GM23338 (cell line): Measurements from ENCODE around the gene U2SURP. TPM values are rescaled to one million over a fixed set of nuclear protein-coding genes. Genes with fewer than 3 reads are reported as not detected.

Experiments used
- ATAC-seq: fragments of 200-7000 bp; cut with Tn5 transposase; 3 replicates; pipeline ENCODE4 v1.9.1; 2020
- DNase-seq: peaks from one replicate; pipeline ENCODE4 v3.0.0-alpha.2; 2015; ENCODE audit warnings: low spot score
- H2AFZ ChIP-seq: fragments of 200-600 bp; sonication (generic); 2 replicates; pipeline ENCODE4 v1.8.0; 2016; ENCODE audit warnings: antibody characterized with exemption, mild to moderate bottlenecking, moderate library complexity
- H3F3A ChIP-seq: fragments of 200-600 bp; sonication (generic); replicated peaks from 2 replicates; pipeline ENCODE4 v1.8.0; 2017; ENCODE audit warnings: antibody characterized with exemption, mixed run types, low read depth
- H3K27ac ChIP-seq: fragments of 200-600 bp; sonication (generic); 2 replicates; pipeline ENCODE4 v1.6.1; 2016; ENCODE audit warnings: low read depth
- H3K27me3 ChIP-seq: fragments of 200-600 bp; sonication (generic); 2 replicates; pipeline ENCODE4 v1.8.0; 2016; ENCODE audit warnings: mild to moderate bottlenecking, mixed run types, moderate library complexity; ENCODE audit not compliant: insufficient read depth
- H3K36me3 ChIP-seq: fragments of 200-600 bp; sonication (generic); 2 replicates; pipeline ENCODE4 v1.8.0; 2016; ENCODE audit warnings: mild to moderate bottlenecking; ENCODE audit not compliant: insufficient read depth
- H3K4me1 ChIP-seq: fragments of 200-600 bp; sonication (generic); 2 replicates; pipeline ENCODE4 v1.8.0; 2016; ENCODE audit warnings: mild to moderate bottlenecking, moderate library complexity; ENCODE audit not compliant: insufficient read depth
- H3K4me2 ChIP-seq: fragments of 200-600 bp; sonication (generic); 2 replicates; pipeline ENCODE4 v1.7.1; 2017; ENCODE audit warnings: mixed run types
- H3K4me3 ChIP-seq: fragments of 200-600 bp; sonication (generic); 2 replicates; pipeline ENCODE4 v1.6.1; 2016; ENCODE audit warnings: mixed run types
- H3K79me2 ChIP-seq: fragments of 200-600 bp; sonication (generic); replicated peaks from 2 replicates; pipeline ENCODE4 v1.8.0; 2017; ENCODE audit warnings: mild to moderate bottlenecking; ENCODE audit not compliant: insufficient read depth
- H3K9me2 ChIP-seq: fragments of 200-600 bp; sonication (generic); 2 replicates; pipeline ENCODE4 v1.8.0; 2017; ENCODE audit not compliant: insufficient read depth
- H4K20me1 ChIP-seq: fragments of 200-600 bp; sonication (generic); replicated peaks from 2 replicates; pipeline ENCODE4 v1.8.0; 2017; ENCODE audit warnings: mild to moderate bottlenecking; ENCODE audit not compliant: insufficient read depth
- H3K27ac Mint-ChIP-seq: 2 replicates; pipeline ENCODE4 v1.8.0; 2020; ENCODE audit warnings: inconsistent platforms, mild to moderate bottlenecking, moderate library complexity, mixed read lengths
- H3K27me3 Mint-ChIP-seq: 3 replicates; pipeline ENCODE4 v1.8.0; 2022; ENCODE audit warnings: low read depth, mild to moderate bottlenecking, moderate library complexity, mixed read lengths, inconsistent platforms; ENCODE audit not compliant: insufficient read depth, poor library complexity
- H3K36me3 Mint-ChIP-seq: 3 replicates; pipeline ENCODE4 v1.8.0; 2021; ENCODE audit warnings: low read depth, mild to moderate bottlenecking, inconsistent platforms, moderate library complexity, mixed read lengths
- H3K4me1 Mint-ChIP-seq: 3 replicates; pipeline ENCODE4 v1.8.0; 2020; ENCODE audit warnings: mild to moderate bottlenecking, inconsistent platforms, mixed read lengths
- H3K4me3 Mint-ChIP-seq: 3 replicates; pipeline ENCODE4 v1.8.0; 2021; ENCODE audit warnings: moderate library complexity, mild to moderate bottlenecking, inconsistent platforms, mixed read lengths
- H3K9me3 Mint-ChIP-seq: 3 replicates; pipeline ENCODE4 v1.8.0; 2020; ENCODE audit warnings: moderate library complexity, mild to moderate bottlenecking, inconsistent platforms, mixed read lengths
- CREB1 ChIP-seq: fragments of 250-450 bp; sonication (Bioruptor Pico); IDR thresholded peaks from 2 replicates; pipeline ENCODE4 v1.5.0; 2020; ENCODE audit warnings: low read depth, mild to moderate bottlenecking, moderate library complexity
- ETS1 ChIP-seq: IDR thresholded peaks from 2 replicates; pipeline ENCODE4 v1.6.1; 2016; ENCODE audit warnings: antibody characterized with exemption
- EZH2phosphoT487 ChIP-seq: fragments of 200-600 bp; sonication (generic); IDR thresholded peaks from one replicate; pipeline ENCODE4 v1.8.1; 2018; ENCODE audit warnings: antibody characterized with exemption; ENCODE audit not compliant: unreplicated experiment
- JUNB ChIP-seq: IDR thresholded peaks from one replicate; pipeline ENCODE4 v1.6.1; 2016; ENCODE audit warnings: antibody characterized with exemption; ENCODE audit not compliant: unreplicated experiment
- NANOG ChIP-seq: IDR thresholded peaks from 2 replicates; pipeline ENCODE4 v1.6.1; 2016; ENCODE audit warnings: antibody characterized with exemption, borderline replicate concordance
- POLR2AphosphoS5 ChIP-seq: IDR thresholded peaks from 2 replicates; pipeline ENCODE4 v1.6.1; 2016; ENCODE audit warnings: antibody characterized with exemption, low read depth
- REST ChIP-seq: IDR thresholded peaks from one replicate; pipeline ENCODE4 v1.6.1; 2018; ENCODE audit warnings: antibody characterized with exemption; ENCODE audit not compliant: unreplicated experiment
- ZNF331 ChIP-seq: fragments of 250-450 bp; sonication (Bioruptor Pico); IDR thresholded peaks from 2 replicates; pipeline ENCODE4 v1.5.0; 2020; ENCODE audit warnings: low read depth, mild to moderate bottlenecking, moderate library complexity
- ZNF462 ChIP-seq: fragments of 250-450 bp; sonication (Bioruptor Pico); IDR thresholded peaks from 2 replicates; pipeline ENCODE4 v1.5.0; 2020; ENCODE audit warnings: mild to moderate bottlenecking, moderate library complexity
- polyA plus RNA-seq: library from polyadenylated mRNA; unstranded; fragments of >200 nt; fragmentation: Nextera tagmentation; extraction: Ambion mirVana; gene quantifications from 2 replicates; pipeline ENCODE4 v1.2.1, GENCODE V29; 2016
- total RNA-seq: library from RNA; depleted of rRNA; stranded (reverse); fragments of >200 nt; shearing (Covaris generic); gene quantifications from 2 replicates; pipeline ENCODE4 v1.2.3, GENCODE V29; 2014

Gene U2SURP
- total and polyA plus RNA-seq, 2 experiments from 2014 or later: 116 to 372 TPM

GRCh38 chr3:143090976-143091837 is 89.8 kb downstream of the U2SURP start:
- Histone ChIP-seq H3K27ac (no peak overlapping the region), H3K27me3 (no peaks in the 10 kb centered on the region), H3K9me2 (no peaks in the 10 kb centered on the region), H4K20me1 (no peaks in the 10 kb centered on the region), H3F3A (no peaks in the 10 kb centered on the region), H3K4me1 (no peaks in the 10 kb centered on the region), H3K4me3 (no peak overlapping the region), H3K4me2 (no peak overlapping the region), H3K36me3 (no peaks in the 10 kb centered on the region), H2AFZ (peak overlapping the region; percentile 66; the same call in 1 of the 2 replicates), H3K79me2 (no peaks in the 10 kb centered on the region)
- Mint-ChIP-seq H3K27ac (no peak overlapping the region), H3K4me1 (peaks cover 2% of the 10 kb centered on the region; the same call in 1 of the 3 replicates), H3K4me3 (no peak overlapping the region), H3K9me3 (peaks cover 37% of the 10 kb centered on the region), H3K27me3 (peaks cover 7% of the 10 kb centered on the region), H3K36me3 (peaks cover 11% of the 10 kb centered on the region; the same call in 2 of the 3 replicates)
- no peak for ATAC-seq
- no peak for TF ChIP-seq CREB1
- TF ChIP-seq REST: no peak
- no peak for TF ChIP-seq ZNF331 (CRISPR knock-in tag)
- TF ChIP-seq NANOG: no peak
- no peak for TF ChIP-seq POLR2AphosphoS5
- TF ChIP-seq JUNB: no peak
- DNase-seq: no peak

GRCh38 chr3:143092191-143092590 is 90.8 kb downstream of the U2SURP start:
- H3K4me1 ChIP-seq: no peaks in the 10 kb centered on the region
- H3K36me3 ChIP-seq: no peaks in the 10 kb centered on the region
- H3F3A ChIP-seq: no peaks in the 10 kb centered on the region
- no peaks in the 10 kb centered on the region for H3K27me3 ChIP-seq
- Mint-ChIP-seq H3K36me3 (peaks cover 16% of the 10 kb centered on the region; the same call in 2 of the 3 replicates), H3K4me1 (peaks cover 2% of the 10 kb centered on the region; the same call in 1 of the 3 replicates), H3K27ac (no peak overlapping the region), H3K9me3 (peaks cover 42% of the 10 kb centered on the region), H3K27me3 (peaks cover 7% of the 10 kb centered on the region), H3K4me3 (no peak overlapping the region)
- H2AFZ ChIP-seq: no peak overlapping the region
- DNase-seq (no peak), ATAC-seq (no peak)
- no peak overlapping the region for H3K4me3 ChIP-seq
- H3K9me2 ChIP-seq: no peaks in the 10 kb centered on the region
- H3K4me2 ChIP-seq: no peak overlapping the region
- no peaks in the 10 kb centered on the region for H4K20me1 ChIP-seq
- H3K79me2 ChIP-seq: no peaks in the 10 kb centered on the region
- no peak overlapping the region for H3K27ac ChIP-seq
- TF ChIP-seq ZNF462 (CRISPR knock-in tag) (no peak), EZH2phosphoT487 (no peak), CREB1 (no peak), ETS1 (no peak), ZNF331 (CRISPR knock-in tag) (no peak)
